Fibroblast of the aortic adventitia (primary cell): ENCODE data around the gene FAM124B. TPM values are rescaled to one million over a fixed set of nuclear protein-coding genes. Genes with fewer than 3 reads are reported as not detected.
A peak's percentile ranks its signal among the peaks of the same experiment; 100 is the strongest.

Source experiments
- DNase-seq: peaks from one replicate; pipeline ENCODE4 v3.0.0-alpha.2; 2010; ENCODE audit warnings: low read depth
- H3K4me3 ChIP-seq: 2 replicates; pipeline ENCODE4 v1.5.1; 2011; ENCODE audit warnings: low read depth, mild to moderate bottlenecking, control low read depth, low read length, moderate library complexity
- total RNA-seq: library from RNA; depleted of rRNA; stranded (reverse); fragments of >200 nt; gene quantifications from 2 replicates; pipeline ENCODE4 v1.2.3, GENCODE V29; 2012; ENCODE audit warnings: low replicate concordance
- TF ChIP-seq, protein P1 (sequence below): IDR thresholded peaks from 2 replicates; pipeline ENCODE4 v1.5.1; 2011; ENCODE audit warnings: mild to moderate bottlenecking, low read length, control low read depth, inconsistent platforms; ENCODE audit not compliant: insufficient read depth

FAM124B gene
- total RNA-seq, 1 donor = under 0.01 TPM

DNA sequence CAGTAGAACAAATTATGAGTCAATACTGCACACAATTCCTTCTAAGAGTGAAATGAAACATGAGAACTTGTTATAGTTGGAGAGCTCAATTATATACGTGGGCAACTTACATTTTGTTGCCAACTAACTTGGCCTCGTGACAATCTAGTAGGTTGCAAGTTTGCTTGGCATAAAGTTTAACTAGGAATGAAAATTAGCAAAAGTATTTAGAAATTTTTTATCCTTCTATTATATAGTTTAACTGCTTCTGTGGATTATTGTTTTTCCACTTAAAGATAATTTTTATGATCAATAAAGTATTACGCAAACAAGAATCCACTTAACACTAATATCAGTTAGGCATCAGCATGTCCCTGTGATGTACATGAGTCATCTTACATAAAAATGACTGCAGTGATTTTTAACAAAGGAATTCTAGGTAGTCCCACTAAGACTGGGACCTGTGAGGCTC lies 41.1 kb downstream of the FAM124B start:
- H3K4me3 ChIP-seq = no peak overlapping the region
- TF ChIP-seq, protein P1, sequence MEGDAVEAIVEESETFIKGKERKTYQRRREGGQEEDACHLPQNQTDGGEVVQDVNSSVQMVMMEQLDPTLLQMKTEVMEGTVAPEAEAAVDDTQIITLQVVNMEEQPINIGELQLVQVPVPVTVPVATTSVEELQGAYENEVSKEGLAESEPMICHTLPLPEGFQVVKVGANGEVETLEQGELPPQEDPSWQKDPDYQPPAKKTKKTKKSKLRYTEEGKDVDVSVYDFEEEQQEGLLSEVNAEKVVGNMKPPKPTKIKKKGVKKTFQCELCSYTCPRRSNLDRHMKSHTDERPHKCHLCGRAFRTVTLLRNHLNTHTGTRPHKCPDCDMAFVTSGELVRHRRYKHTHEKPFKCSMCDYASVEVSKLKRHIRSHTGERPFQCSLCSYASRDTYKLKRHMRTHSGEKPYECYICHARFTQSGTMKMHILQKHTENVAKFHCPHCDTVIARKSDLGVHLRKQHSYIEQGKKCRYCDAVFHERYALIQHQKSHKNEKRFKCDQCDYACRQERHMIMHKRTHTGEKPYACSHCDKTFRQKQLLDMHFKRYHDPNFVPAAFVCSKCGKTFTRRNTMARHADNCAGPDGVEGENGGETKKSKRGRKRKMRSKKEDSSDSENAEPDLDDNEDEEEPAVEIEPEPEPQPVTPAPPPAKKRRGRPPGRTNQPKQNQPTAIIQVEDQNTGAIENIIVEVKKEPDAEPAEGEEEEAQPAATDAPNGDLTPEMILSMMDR = no peak
- DNase-seq = no peak

DNA sequence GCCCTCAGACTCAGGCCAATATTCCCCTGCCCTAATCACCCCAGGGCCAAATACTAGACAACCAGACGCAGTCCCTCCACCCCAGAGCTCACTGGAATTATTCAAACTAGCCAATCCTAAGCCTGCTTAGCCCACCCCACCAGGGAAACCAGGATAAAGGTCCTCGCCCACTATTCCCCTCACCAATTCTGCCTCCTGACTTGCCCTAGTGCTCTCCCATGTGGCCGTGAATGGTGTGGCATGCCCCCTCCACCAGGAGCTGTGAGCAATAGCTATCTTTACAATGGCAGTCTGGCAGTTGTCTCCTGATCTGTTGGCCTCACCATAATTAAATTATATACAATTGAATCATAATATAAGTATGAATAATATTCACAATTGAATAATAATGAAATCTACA lies 42.3 kb downstream of the FAM124B start:
- TF ChIP-seq, protein P1 = peak; percentile 50
- no peak for DNase-seq
- no peak overlapping the region for H3K4me3 ChIP-seq

DNA sequence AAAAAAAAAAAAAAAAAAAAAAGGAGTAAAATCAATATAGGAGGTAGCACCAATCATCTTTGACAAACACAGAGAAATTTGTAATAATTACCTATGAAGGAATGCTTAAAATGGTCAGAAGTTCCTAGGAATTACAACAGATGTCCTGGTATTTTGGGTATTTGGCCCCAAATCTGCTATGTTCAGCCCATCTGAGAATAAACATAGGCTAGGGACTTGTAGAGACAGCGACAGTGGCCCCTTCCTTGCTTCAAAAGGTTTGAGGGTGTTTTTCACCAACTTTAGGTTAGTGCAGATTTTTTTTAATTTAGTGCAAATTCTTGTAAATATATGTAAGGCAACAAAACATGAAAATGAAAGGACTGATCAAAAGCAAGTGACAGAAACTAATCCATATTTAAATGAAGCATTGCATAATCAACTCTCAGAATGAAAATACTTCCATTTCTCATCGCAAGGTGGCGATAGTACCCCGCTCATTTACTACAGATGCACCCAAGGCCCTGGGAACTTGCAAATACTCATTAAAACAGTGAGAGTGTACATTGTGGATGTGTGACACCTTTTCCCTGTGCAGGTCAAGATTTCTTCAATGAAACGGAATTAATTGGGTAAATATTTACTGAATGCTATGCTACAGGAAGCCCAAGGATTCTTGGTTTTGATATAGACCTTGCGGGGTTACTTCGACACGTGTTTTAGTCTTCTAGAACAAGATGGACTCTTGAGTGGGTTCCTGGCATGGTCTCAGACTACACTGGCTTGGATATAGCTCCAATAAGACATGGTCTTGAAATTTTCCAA lies 44.6 kb downstream of the FAM124B start:
- peak; percentile 78 for DNase-seq
- no peak overlapping the region for H3K4me3 ChIP-seq
- TF ChIP-seq, protein P1 = peak; percentile 67

DNA sequence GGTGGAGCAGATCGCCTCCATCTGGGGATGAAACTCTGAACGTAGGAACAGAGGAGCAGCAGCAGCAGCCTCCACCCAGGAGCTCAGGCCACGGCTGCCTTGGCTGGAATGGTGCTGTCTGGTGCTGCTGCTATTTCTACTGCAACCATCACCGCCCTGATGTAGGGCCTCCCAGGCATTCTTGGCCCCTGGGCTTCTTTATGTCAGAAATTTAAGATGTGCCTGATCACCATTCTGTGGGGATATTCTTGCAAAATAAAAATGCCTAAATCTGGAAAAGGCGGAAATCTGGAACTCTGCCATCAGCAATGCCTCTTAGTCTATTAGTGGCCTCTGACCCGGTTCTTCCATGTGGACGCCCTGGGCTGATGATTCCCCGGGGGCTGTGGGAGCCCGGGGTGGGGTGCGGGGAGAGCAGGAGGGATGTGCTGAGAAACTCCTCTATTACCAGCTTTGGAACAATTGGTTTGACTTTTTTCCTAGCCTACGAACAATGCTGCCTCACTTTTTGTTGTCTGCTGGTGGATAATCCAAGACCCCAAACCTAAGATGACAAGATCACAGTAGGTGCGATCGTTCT lies 47.2 kb downstream of the FAM124B start:
- TF ChIP-seq, protein P1 = no peak
- H3K4me3 ChIP-seq = no peak overlapping the region
- peak; percentile 6 for DNase-seq

DNA sequence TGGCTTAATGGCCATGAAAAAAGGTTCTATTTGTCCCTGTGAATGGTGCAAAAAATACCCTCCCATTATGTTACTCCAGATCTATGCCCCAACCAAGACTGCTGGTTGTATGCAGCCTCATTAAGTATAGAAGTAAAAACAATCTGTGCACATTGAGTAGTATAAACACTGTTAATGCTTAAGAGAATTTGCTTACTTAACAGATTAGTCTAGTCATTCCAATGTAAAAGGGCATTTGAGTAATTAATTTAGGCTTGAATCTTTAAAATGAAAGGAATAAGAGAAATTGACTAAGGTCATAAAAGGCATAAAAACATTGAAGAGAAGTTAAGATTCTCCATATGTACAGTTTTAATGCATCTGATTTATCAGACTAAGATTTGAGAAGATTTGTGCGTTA lies 51.2 kb downstream of the FAM124B start:
- DNase-seq = no peak
- no peak overlapping the region for H3K4me3 ChIP-seq
- TF ChIP-seq, protein P1 = no peak

DNA sequence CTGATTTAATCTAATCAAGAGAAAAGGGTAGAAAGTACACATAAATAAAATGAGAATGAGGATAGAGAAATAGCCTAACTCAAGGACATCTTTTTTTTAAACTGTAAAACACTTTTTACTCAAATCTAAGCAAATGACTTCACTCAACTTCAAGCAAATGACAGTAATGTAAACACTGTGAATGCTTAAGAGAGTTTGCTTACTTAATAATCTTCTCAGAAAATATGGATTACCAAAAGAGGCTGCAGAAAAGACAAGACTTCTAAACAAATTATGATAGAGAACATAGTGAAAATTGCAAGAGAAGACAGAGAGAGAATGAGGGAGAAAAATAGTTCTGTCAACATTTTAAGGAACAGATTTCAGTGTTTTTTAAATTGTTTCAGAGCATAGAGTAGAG lies 52.5 kb downstream of the FAM124B start:
- TF ChIP-seq, protein P1 = no peak
- no peak for DNase-seq
- H3K4me3 ChIP-seq = no peak overlapping the region
